Right lung (tissue), 5 donors: Measurements from ENCODE around the gene KIF15. TPM values are rescaled to one million over a fixed set of nuclear protein-coding genes. Genes with fewer than 3 reads are reported as not detected.
"Not testable (repeated sequence)": the region's sequence is repeated elsewhere in the genome, so short reads cannot be mapped to it uniquely, and the experiment has no call there.

Experiments
- DNase-seq, 2 donors: peaks; one replicate each; pipeline ENCODE4 v3.0.0-alpha.2; 2013
- polyA plus RNA-seq, 5 donors: library from polyadenylated mRNA; unstranded; fragments of 120-200 nt; gene quantifications; one replicate each; pipeline versions ENCODE4 v1.2.1 to v1.2.3, GENCODE V29; 2013; ENCODE audit warnings: inconsistent platforms in 1 of 5, low replicate concordance in 1 of 5; ENCODE audit not compliant: insufficient read length in 5 of 5, insufficient read depth in 1 of 5

The KIF15 gene
- polyA plus RNA-seq, 5 donors, result 15.2 to 43.9 (median 24.7) TPM

GRCh38 chr3:44825264-44825925 lies 63.8 kb downstream of the KIF15 start:
- DNase-seq, result no peak

GRCh38 chr3:44827196-44827595 lies 65.6 kb downstream of the KIF15 start:
- no peak for DNase-seq

- DNase-seq, result no peak
Measured at GRCh38 chr3:44831232-44831631, 69.6 kb downstream of the KIF15 start.

- DNase-seq, result no peak
Measured at GRCh38 chr3:44832032-44832431, 70.4 kb downstream of the KIF15 start.

GRCh38 chr3:44832965-44833364 lies 71.4 kb downstream of the KIF15 start:
- no peak for DNase-seq

DNA sequence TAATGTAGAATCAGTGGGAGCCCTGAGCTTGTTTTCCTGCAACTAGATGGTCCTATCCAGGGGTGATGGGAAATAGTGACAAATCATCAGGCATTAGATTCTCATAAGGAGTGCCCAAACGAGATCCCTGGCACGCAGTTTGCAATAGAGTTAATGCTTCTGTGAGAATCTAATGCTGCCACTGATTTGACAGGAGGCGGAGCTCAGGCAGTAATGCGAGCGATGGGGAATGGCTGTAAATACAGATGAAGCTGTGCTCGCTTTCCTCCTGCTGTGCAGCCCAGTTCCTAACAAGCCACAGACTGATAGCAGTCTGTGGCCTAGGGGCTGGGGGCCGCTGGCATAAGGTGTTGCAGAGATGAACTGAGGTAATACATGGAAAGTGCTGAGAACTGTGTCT lies 71.8 kb downstream of the KIF15 start:
- no peak for DNase-seq

DNA sequence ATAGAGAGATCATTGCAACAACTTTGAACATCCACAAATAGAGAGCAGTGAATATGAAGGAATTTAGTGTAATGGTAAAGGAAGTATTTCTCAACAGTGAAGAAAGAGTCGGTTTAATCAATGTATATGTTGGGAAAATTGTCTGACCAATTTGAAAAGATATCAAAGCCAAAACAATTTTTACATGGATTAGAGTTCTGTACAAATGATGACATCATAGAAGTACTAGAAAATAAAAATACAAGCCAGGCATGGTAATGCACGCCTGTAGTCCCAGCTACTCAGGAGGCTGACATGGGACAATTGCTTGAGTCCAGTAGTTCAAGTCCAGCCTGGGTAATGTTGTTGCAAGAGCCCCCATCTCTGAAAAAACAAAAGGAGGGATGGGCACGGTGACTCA lies 74.1 kb downstream of the KIF15 start:
- DNase-seq, result no peak

DNA sequence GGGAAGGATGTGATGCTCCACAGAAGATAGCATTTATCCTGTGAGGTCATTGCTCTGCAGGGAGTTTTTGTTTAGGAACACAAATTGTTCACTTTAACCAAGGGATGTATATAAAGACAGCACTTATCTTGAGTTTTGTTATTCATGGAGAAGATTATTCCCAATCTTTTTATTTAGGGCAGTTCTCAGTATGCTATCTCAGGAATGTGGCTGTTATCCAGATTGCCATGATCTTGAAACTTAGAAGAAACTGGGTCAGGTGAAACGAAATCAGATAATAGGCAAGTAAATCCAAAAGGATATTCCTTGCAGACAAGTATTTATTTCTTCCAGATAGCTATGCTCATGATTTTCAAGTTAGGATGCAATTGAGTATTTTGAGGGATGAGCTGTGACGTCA lies 80.8 kb downstream of the KIF15 start:
- no peak for DNase-seq

GRCh38 chr3:44845528-44846520 lies 84.2 kb downstream of the KIF15 start:
- DNase-seq, result no peak

DNA sequence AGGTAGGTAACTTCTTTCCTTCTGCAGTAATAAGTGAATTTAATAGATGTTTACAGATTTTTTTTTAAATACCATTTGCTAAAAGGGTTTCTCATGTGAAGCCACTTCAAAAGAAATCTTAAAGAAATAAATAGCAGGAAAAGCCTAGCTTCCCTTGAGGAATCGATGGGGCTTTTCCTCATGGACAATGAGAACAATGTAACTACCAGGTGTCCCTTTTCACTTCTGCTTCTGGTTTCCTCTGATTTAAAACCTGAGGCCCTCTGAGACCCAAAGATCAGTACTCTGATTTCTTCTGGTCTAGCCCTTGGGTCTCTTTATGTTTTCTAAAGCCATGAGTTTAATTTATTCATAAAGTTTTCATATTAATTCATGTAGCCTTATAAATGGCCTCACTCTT lies 87.0 kb downstream of the KIF15 start:
- DNase-seq, result no peak

DNA sequence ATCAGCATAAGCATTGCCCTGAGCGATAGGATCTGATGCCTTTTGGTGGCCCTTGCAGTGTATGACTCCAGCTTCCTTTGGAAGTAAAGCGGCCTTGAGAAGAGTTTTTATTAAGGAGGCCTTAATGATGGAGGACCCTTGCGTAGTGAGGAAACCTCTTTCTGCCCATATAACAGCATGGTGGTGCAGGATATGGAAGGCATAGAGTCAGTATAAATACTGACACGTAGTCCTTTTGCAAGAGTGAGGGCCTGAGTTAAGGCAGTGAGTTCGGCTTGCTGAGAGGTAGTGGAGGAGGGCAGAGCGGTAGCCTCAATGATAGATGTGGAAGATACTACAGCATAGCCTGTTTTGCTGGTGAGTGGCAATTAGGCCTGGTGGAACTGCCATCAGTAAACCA lies 95.1 kb downstream of the KIF15 start:
- not testable (repeated sequence) for DNase-seq

- no peak for DNase-seq
Measured at GRCh38 chr3:44860117-44860516, 98.5 kb downstream of the KIF15 start.

DNA sequence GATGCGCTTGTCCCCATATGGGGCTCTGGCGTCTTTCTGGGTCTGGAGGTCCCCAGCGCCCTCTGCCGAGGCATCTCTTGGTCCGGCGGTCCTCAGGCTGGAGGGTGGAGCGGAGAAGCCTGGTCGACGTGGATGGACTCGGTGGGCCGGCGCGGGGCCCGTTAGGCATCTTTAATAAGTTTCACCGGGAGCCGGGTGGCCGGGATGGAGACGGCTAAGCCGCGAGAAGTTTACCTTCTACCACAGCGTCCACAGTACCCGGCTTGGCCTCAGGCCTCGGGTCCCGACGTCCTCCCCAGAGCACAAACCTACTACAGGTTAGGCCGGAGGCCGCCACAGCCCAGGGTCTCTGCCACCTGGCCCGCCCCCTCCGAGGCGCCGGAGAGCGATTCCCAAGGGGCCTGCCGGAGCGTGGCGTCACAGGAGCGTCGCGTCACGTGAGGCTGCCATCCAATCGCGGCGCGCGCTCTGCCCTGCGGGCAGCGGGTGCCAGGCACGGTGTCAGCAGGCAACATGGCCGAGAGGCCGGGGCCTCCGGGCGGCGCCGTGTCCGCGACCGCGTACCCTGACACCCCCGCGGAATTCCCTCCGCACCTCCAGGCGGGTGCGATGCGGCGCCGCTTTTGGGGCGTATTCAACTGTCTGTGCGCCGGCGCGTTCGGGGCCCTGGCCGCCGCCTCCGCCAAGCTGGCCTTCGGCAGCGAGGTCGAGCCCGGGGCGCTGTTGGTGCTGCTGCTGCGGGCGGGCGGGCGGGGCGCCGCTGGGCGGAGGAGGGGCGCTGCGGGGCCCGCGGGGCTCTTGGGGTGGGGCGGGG lies 100.0 kb downstream of the KIF15 start, which contains the start of gene TMEM42:
TSS of gene TMEM42 (plus strand) at position 501 of the 814 bp plus-strand sequence. CDS start at position 514, 13 bp downstream.
- peak; percentile 93 for DNase-seq

- DNase-seq, result peak; percentile 25 to 34
Measured at GRCh38 chr3:44862226-44862637, 100.6 kb downstream of the KIF15 start.

DNA sequence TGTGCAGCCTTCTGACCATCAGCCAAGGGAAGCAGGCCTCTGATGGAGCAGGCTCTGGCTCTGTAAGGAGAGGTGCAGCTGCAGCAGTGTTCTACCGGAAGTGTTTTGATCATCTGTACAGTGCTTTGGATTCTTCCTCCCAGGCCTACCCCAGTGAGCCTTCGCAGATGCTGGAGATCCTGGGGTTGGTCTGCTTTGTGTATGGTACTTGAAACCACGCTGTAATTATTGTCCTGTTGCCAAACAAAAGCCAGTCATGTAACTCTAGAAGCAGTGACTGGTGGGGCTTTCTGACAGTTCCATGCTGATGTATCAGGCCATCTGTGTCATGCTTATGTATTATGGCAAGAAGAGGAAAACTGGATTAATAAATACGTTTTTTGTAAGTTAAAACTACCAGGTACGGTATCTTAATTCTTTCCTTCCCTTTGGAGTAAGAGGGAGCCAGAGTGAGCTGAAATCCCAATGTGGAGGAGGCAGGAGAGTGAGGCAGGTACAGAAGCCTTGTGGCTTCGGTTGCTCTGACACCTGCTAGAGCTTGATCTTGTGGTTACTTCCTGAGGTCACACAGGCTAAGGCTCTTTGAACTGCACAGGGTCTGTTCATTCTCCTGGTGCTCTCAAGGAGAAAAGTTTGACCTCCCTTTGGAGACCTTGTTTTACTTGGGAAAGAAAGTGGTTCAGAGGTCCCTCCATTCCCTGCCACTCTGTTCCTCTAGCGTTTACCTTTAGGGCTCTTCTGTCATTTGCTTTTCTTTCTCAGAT lies 103.9 kb downstream of the KIF15 start:
- no peak for DNase-seq

GRCh38 chr3:44867421-44868111 lies 106.0 kb downstream of the KIF15 start:
- no peak for DNase-seq

GRCh38 chr3:44870375-44871061 lies 108.9 kb downstream of the KIF15 start:
- no peak for DNase-seq

- no peak for DNase-seq
Measured at GRCh38 chr3:44874308-44874707, 112.7 kb downstream of the KIF15 start, which contains the start of gene TGM4. TSS of gene TGM4 (plus strand) at chr3:44874608. CDS start at chr3:44874679, 71 bp downstream.

DNA sequence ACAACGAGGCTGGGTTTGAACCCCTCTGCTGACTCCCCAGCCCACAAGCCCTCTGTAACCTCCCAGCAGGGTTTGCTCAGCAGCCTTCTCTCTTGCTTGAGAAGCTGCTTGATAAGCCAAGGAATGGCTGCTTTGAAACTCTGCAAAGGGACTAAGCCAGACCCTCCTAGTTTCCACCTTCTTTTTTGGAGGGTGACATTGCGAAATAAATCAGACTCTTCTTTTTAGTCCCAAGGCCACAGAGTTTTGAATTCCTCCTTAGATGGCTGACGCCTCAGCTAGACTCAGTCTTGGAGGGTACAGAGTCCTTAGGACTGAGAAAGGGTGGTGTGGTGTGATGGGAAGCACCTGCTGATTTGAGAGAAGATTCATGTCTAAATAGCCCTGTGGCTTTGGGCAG lies 114.0 kb downstream of the KIF15 start:
- no peak for DNase-seq

DNA sequence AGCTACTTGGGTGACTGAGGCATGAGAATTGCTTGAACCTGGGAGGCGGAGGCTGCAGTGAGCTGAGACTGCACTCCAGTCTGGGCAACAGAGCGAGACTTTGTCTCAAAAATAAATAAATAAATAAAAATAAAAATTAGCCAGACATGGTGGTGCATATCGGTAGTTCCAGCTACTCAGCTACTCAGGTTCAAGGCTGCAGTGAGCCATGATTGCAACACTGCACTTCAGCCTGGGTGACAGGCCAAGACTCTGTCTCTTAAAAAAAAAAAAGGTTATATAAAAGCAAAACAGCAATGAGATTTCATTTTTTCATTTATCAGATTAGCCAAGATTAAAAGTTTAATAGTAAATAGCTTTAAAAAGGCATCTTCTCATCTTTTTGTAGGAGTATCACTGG lies 115.7 kb downstream of the KIF15 start:
- no peak for DNase-seq
